ENCODE data around the gene RAPGEF1.
"Not testable (repeated sequence)": the region's sequence is repeated elsewhere in the genome, so short reads cannot be mapped to it uniquely, and the experiment has no call there.

Gene RAPGEF1

GRCh38 chr9:131559421-131560000, 180.4 kb downstream of the RAPGEF1 start:
- FAIRE-seq = no peak
- TF ChIP-seq TAF1 (IDR thresholded peaks at IDR 0.05; ENCODE audit: low read depth, low read length) (no peak), POU2F2 (IDR thresholded peaks at IDR 0.05; ENCODE audit: low read depth, low read length) (no peak), SPI1 (IDR thresholded peaks at IDR 0.05; ENCODE audit: low read depth, low read length) (no peak), PAX5 (IDR thresholded peaks at IDR 0.05; ENCODE audit: insufficient read depth, low read length, severe bottlenecking) (no peak), POLR2A (IDR thresholded peaks at IDR 0.05; ENCODE audit: low read depth, low read length) (no peak), POLR2AphosphoS5 (IDR thresholded peaks at IDR 0.05; ENCODE audit: low read depth, low read length) (no peak)

GRCh38 chr9:131557855-131558548, 181.9 kb downstream of the RAPGEF1 start:
- TF ChIP-seq POLR2AphosphoS5 (IDR thresholded peaks at IDR 0.05; ENCODE audit: low read depth, low read length) (no peak), PAX5 (IDR thresholded peaks at IDR 0.05; ENCODE audit: insufficient read depth, low read length, severe bottlenecking) (no peak), TAF1 (IDR thresholded peaks at IDR 0.05; ENCODE audit: low read depth, low read length) (no peak), POU2F2 (IDR thresholded peaks at IDR 0.05; ENCODE audit: low read depth, low read length) (no peak), SPI1 (IDR thresholded peaks at IDR 0.05; ENCODE audit: low read depth, low read length) (no peak), POLR2A (IDR thresholded peaks at IDR 0.05; ENCODE audit: low read depth, low read length) (no peak)
- DNase-seq (ENCODE audit: insufficient read length, low spot score) (no peak), FAIRE-seq (no peak)

More at GRCh38 chr9:131559421-131560000, 180.4 kb downstream of the RAPGEF1 start:
- no peak for DNase-seq (ENCODE audit: insufficient read length, low spot score)

DNA sequence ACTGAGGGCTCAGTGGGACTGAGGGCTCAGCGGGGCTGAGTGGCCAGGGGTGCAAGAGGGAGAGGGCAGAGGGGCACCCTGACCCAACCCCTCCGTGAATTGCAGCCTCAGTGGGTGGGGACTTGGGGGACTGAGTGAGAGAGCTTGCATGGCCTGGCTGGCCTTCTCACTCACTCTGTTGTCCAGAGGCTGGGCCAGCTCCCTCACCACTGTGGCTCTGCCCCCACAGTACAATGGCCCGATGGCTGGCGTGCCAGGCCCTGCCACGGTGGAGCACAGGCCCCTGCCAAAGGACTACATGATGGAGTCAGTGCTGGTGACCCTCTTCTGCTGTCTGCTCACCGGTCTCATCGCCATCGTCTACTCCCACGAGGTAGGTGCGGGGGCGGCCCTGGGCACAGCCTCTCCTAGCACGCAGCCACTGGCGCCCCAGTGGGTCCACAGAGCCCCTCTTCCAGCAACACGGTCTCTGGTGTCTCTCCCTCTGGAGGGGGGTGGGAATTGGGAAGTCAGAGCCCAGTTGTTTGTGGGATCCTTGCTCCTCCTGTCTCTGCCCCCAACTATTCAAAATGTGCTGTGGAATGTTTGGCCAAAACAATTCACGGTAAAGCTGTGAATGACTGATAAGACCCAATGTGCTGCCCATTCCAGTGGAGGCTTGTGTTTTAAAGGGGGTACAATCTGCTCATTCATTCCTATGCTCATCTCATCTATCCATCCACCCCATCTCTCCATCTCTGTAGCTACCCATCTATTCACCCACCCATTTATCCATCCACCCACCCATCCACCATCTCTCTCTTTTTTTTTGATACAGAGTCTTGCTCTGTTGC, 183.8 kb downstream of the RAPGEF1 start:
- DNase-seq (ENCODE audit: insufficient read length, low spot score) = no peak
- TF ChIP-seq POLR2AphosphoS5 (IDR thresholded peaks at IDR 0.05; ENCODE audit: low read depth, low read length) = no peak
- no peak for TF ChIP-seq SPI1 (IDR thresholded peaks at IDR 0.05; ENCODE audit: low read depth, low read length)
- TF ChIP-seq TAF1 (IDR thresholded peaks at IDR 0.05; ENCODE audit: low read depth, low read length) = no peak
- TF ChIP-seq POLR2A (IDR thresholded peaks at IDR 0.05; ENCODE audit: low read depth, low read length) = no peak
- FAIRE-seq = no peak

DNA sequence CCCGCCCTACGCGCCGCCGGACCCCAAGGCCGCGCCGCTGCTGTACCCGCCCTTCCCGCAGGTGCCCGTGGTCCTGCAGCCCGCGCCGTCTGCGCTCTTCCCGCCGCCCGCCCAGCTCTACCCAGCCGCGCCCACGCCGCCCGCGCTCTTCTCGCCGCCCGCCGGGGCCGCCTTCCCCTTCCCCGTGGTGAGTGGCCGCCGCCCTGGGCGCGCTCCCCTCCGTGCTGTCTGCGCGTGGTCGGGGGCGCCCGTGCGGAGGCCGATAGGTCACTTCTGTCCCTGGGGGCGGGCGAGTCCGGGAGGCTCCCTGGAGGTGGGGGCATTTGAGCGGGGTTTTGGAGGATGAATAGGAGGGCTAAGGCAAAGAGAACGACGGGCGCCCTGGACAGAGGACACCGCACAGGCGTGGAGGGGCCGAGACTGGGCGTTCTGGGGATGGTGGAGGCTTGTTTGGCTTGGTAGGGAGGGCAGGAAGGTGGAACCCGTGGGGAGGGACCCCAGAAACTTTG, 185.0 kb downstream of the RAPGEF1 start:
- DNase-seq (ENCODE audit: insufficient read length, low spot score) (no peak), FAIRE-seq (no peak)
- TF ChIP-seq POU2F2 (IDR thresholded peaks at IDR 0.05; ENCODE audit: low read depth, low read length) (no peak), POLR2A (IDR thresholded peaks at IDR 0.05; ENCODE audit: low read depth, low read length) (no peak), SPI1 (IDR thresholded peaks at IDR 0.05; ENCODE audit: low read depth, low read length) (no peak), TAF1 (IDR thresholded peaks at IDR 0.05; ENCODE audit: low read depth, low read length) (no peak), POLR2AphosphoS5 (IDR thresholded peaks at IDR 0.05; ENCODE audit: low read depth, low read length) (no peak), PAX5 (IDR thresholded peaks at IDR 0.05; ENCODE audit: insufficient read depth, low read length, severe bottlenecking) (no peak)

DNA sequence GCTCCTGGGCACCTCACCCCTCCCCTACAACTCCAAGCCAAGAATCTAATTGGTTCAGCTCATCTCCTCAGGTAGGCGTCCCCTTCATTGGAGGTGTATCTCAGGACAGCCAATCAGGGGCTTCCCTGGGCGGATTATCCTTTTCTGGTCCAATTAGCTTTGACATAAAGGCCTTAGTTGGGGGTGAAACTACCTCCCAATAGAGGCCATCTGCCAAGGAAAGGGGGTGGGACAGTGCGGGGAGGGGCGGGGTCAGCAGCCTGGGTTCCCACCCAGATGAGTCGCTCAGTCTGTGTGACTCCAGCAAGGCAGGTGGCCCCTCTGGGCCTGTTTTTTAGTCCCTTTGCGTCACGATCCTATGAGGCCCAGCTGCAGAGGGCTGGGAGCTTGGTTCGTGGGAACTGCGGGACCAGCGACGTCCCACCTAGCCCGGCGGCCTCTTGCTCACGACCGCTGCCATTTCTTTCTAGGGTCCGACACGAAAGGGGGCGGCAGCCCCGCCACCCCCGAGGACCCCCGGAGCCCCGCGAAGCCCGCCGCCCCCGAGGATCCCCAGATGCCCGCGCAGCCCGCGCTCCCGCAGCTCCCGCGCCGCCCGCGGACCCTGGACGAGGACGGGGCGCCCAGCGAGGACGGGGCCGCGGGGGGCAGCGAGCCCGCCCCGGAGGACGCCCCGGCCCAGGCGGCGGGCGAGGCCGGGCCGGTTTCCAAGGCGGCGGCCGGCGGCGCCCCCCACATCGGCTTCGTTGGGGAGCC, 185.6 kb downstream of the RAPGEF1 start:
- no peak for FAIRE-seq
- TF ChIP-seq POLR2A (IDR thresholded peaks at IDR 0.05; ENCODE audit: low read depth, low read length) (no peak), SPI1 (IDR thresholded peaks at IDR 0.05; ENCODE audit: low read depth, low read length) (no peak), POLR2AphosphoS5 (IDR thresholded peaks at IDR 0.05; ENCODE audit: low read depth, low read length) (no peak), PAX5 (IDR thresholded peaks at IDR 0.05; ENCODE audit: insufficient read depth, low read length, severe bottlenecking) (no peak), POU2F2 (IDR thresholded peaks at IDR 0.05; ENCODE audit: low read depth, low read length) (no peak), TAF1 (IDR thresholded peaks at IDR 0.05; ENCODE audit: low read depth, low read length) (no peak)
- no peak for DNase-seq (ENCODE audit: insufficient read length, low spot score)

DNA sequence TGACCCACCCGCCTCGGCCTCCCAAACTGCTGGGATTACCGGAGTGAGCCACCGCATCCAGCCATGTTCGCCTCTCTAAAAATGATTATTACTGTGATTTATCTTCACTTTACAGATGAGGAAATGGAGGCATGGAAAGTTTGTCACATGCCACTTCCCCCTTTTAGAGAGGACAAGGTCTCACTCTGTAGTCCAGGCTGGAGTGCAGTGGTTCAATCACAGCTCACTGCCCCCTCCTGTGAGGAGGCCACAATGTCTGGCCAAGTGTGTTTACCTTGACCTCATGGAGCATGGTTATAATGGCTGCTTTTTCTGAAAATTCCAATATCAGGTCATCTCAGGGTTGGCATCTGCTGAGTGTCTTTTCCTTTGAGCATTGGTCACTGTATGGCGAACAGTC, 187.8 kb downstream of the RAPGEF1 start:
- DNase-seq (ENCODE audit: insufficient read length, low spot score) = no peak
- TF ChIP-seq SPI1 (IDR thresholded peaks at IDR 0.05; ENCODE audit: low read depth, low read length) = no peak
- no peak for TF ChIP-seq POLR2A (IDR thresholded peaks at IDR 0.05; ENCODE audit: low read depth, low read length)
- TF ChIP-seq PAX5 (IDR thresholded peaks at IDR 0.05; ENCODE audit: insufficient read depth, low read length, severe bottlenecking) = no peak
- no peak for TF ChIP-seq POU2F2 (IDR thresholded peaks at IDR 0.05; ENCODE audit: low read depth, low read length)
- TF ChIP-seq TAF1 (IDR thresholded peaks at IDR 0.05; ENCODE audit: low read depth, low read length) = no peak
- no peak for TF ChIP-seq POLR2AphosphoS5 (IDR thresholded peaks at IDR 0.05; ENCODE audit: low read depth, low read length)
- no peak for FAIRE-seq

- DNase-seq (ENCODE audit: insufficient read length, low spot score); FAIRE-seq: not testable (repeated sequence)
Observed at GRCh38 chr9:131550465-131550864, 189.4 kb downstream of the RAPGEF1 start.

GRCh38 chr9:131549186-131549585, 190.7 kb downstream of the RAPGEF1 start:
- FAIRE-seq; DNase-seq (ENCODE audit: insufficient read length, low spot score): not testable (repeated sequence)

DNA sequence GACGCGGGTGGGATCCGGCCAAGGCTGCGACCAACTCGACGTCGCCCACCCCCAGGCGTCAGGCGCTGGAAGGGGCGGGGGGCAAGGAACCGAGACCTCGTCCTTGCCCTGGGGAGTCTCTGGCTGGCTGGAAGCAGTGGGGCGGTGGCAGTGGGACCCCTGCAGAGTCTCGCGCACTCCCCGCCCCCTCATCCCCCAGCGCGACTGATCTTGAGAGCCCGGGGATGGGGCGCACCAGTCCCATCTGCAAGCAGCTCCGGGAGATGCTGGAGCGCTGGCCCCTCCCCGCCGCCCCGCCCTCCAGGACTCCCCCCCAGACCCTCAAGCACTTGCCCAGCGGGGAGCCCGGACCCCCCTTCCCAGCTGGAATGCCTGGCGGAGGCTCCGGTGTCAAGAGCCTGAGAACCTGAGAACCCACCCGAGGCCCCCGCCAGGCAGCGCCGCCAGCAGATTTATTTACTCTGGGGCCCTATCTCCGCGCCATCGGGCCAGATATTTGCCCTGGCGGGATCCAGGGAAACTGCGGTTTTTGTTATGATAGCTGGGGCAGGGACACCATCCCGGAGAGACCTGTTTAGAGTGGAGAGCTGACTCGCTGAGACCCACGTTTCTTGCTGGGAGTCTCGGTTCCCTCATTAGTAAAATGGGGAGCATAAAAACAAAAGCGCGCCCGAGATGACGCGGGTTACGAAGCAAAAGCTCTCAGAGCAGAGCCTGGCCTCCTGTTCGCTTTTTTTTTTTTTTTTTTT, 193.4 kb downstream of the RAPGEF1 start:
- TF ChIP-seq SPI1 (IDR thresholded peaks at IDR 0.05; ENCODE audit: low read depth, low read length) = no peak
- no peak for TF ChIP-seq POLR2AphosphoS5 (IDR thresholded peaks at IDR 0.05; ENCODE audit: low read depth, low read length)
- no peak for TF ChIP-seq POLR2A (IDR thresholded peaks at IDR 0.05; ENCODE audit: low read depth, low read length)
- TF ChIP-seq POU2F2 (IDR thresholded peaks at IDR 0.05; ENCODE audit: low read depth, low read length) = no peak
- no peak for TF ChIP-seq TAF1 (IDR thresholded peaks at IDR 0.05; ENCODE audit: low read depth, low read length)
- TF ChIP-seq PAX5 (IDR thresholded peaks at IDR 0.05; ENCODE audit: insufficient read depth, low read length, severe bottlenecking) = no peak
- DNase-seq (ENCODE audit: insufficient read length, low spot score) = no peak
- FAIRE-seq = no peak
